Stimulated activated naive CD8-positive, alpha-beta T cell treated with anti-CD3 and anti-CD28 coated beads, Interleukin-15, amount 100 ng/mL, for 72 hours (primary cell): ENCODE measurements around the gene ADAMTS13.

Source experiments
- ATAC-seq: fragments of 150-1000 bp; cut with Tn5 transposase; 2 replicates; pipeline ENCODE4 v1.10.0; 2021; ENCODE audit warnings: mild to moderate bottlenecking, moderate library complexity
- DNase-seq, 2 donors: peaks; one replicate each; pipeline ENCODE4 v3.0.0; 2021 to 2022
- H3K27ac Mint-ChIP-seq, 2 donors: one replicate each; pipeline ENCODE4 v1.8.0; 2022; ENCODE audit warnings: mild to moderate bottlenecking in 2 of 2, mixed read lengths in 2 of 2, moderate library complexity in 2 of 2
- H3K27me3 Mint-ChIP-seq: one replicate; pipeline ENCODE4 v1.8.0; 2022; ENCODE audit warnings: mixed read lengths
- H3K4me1 Mint-ChIP-seq: one replicate; pipeline ENCODE4 v1.8.0; 2022; ENCODE audit warnings: mild to moderate bottlenecking, mixed read lengths
- H3K4me3 Mint-ChIP-seq, 2 donors: one replicate each; pipeline ENCODE4 v1.8.0; 2022; ENCODE audit warnings: mild to moderate bottlenecking in 2 of 2, mixed read lengths in 2 of 2, moderate library complexity in 1 of 2
- H3K9me3 Mint-ChIP-seq, 2 donors: one replicate each; pipeline ENCODE4 v1.8.0; 2022; ENCODE audit warnings: mixed read lengths in 2 of 2

Gene ADAMTS13

GRCh38 chr9:133453651-133454050 lies 31.5 kb downstream of the ADAMTS13 start:
- ATAC-seq (no peak), DNase-seq (no peak)
- Mint-ChIP-seq H3K4me3 (no peak overlapping the region), H3K9me3 (no peaks in the 10 kb centered on the region), H3K27me3 (no peaks in the 10 kb centered on the region), H3K27ac (no peak overlapping the region), H3K4me1 (no peaks in the 10 kb centered on the region)

- H3K4me1 Mint-ChIP-seq = peaks cover 3% of the 10 kb centered on the region
- H3K27ac Mint-ChIP-seq = no peak overlapping the region
- no peak for ATAC-seq
- H3K4me3 Mint-ChIP-seq = no peak overlapping the region
- no peak for DNase-seq
- no peaks in the 10 kb centered on the region for H3K9me3 Mint-ChIP-seq
- no peaks in the 10 kb centered on the region for H3K27me3 Mint-ChIP-seq
These were observed 32.2 kb downstream of the ADAMTS13 start for GRCh38 chr9:133454325-133454724.

GRCh38 chr9:133454943-133455673 lies 32.9 kb downstream of the ADAMTS13 start:
- Mint-ChIP-seq H3K27ac (no peak overlapping the region), H3K4me1 (peaks cover 11% of the 10 kb centered on the region), H3K27me3 (no peaks in the 10 kb centered on the region), H3K4me3 (no peak overlapping the region), H3K9me3 (no peaks in the 10 kb centered on the region)
- ATAC-seq (no peak), DNase-seq (no peak)

- Mint-ChIP-seq H3K4me1 (peaks cover 17% of the 10 kb centered on the region), H3K27me3 (no peaks in the 10 kb centered on the region), H3K9me3 (no peaks in the 10 kb centered on the region), H3K4me3 (no peak overlapping the region), H3K27ac (no peak overlapping the region)
- ATAC-seq (no peak), DNase-seq (no peak)
These were observed 33.8 kb downstream of the ADAMTS13 start for GRCh38 chr9:133455936-133456335.

- no peak overlapping the region for H3K27ac Mint-ChIP-seq
- no peaks in the 10 kb centered on the region for H3K27me3 Mint-ChIP-seq
- DNase-seq = no peak
- peaks cover 17% of the 10 kb centered on the region for H3K4me1 Mint-ChIP-seq
- no peak overlapping the region for H3K4me3 Mint-ChIP-seq
- no peaks in the 10 kb centered on the region for H3K9me3 Mint-ChIP-seq
- no peak for ATAC-seq
These were observed 34.2 kb downstream of the ADAMTS13 start for GRCh38 chr9:133456409-133456808.

GRCh38 chr9:133457233-133457632 lies 35.1 kb downstream of the ADAMTS13 start:
- H3K9me3 Mint-ChIP-seq = no peaks in the 10 kb centered on the region
- ATAC-seq (no peak), DNase-seq (no peak)
- H3K27me3 Mint-ChIP-seq = no peaks in the 10 kb centered on the region
- peaks cover 17% of the 10 kb centered on the region for H3K4me1 Mint-ChIP-seq
- H3K4me3 Mint-ChIP-seq = no peak overlapping the region
- H3K27ac Mint-ChIP-seq = no peak overlapping the region

GRCh38 chr9:133457748-133458147 lies 35.6 kb downstream of the ADAMTS13 start:
- no peak for ATAC-seq
- no peak for DNase-seq
- H3K27me3 Mint-ChIP-seq = no peaks in the 10 kb centered on the region
- no peak overlapping the region for H3K27ac Mint-ChIP-seq
- H3K4me1 Mint-ChIP-seq = peaks cover 17% of the 10 kb centered on the region
- H3K4me3 Mint-ChIP-seq = no peak overlapping the region
- no peaks in the 10 kb centered on the region for H3K9me3 Mint-ChIP-seq

- no peak for DNase-seq
- H3K4me3 Mint-ChIP-seq = peak overlapping the region; percentile 92 to 96
- H3K27ac Mint-ChIP-seq = no peak overlapping the region
- no peak for ATAC-seq
- H3K4me1 Mint-ChIP-seq = peaks cover 17% of the 10 kb centered on the region
- no peaks in the 10 kb centered on the region for H3K27me3 Mint-ChIP-seq
- no peaks in the 10 kb centered on the region for H3K9me3 Mint-ChIP-seq
These were observed 36.6 kb downstream of the ADAMTS13 start for GRCh38 chr9:133458643-133459312.

GRCh38 chr9:133459476-133460404 lies 37.6 kb downstream of the ADAMTS13 start, which contains the start of gene CACFD1:
Gene CACFD1 (plus strand): TSS chr9:133459978. CDS start chr9:133460067, 89 bp downstream.
- DNase-seq = peak; percentile 88 to 91
- ATAC-seq = peak; percentile 90
- peaks cover 17% of the 10 kb centered on the region for H3K4me1 Mint-ChIP-seq
- H3K4me3 Mint-ChIP-seq = peak within 1 kb of the TSS; percentile 92 to 96
- H3K27ac Mint-ChIP-seq = peak within 1 kb of the TSS; percentile 90 to 100
- no peaks in the 10 kb centered on the region for H3K9me3 Mint-ChIP-seq
- no peaks in the 10 kb centered on the region for H3K27me3 Mint-ChIP-seq

- ATAC-seq = peak; percentile 6
- Mint-ChIP-seq H3K4me1 (peaks cover 17% of the 10 kb centered on the region), H3K27ac (peak overlapping the region in 1 of 2 donors; percentile 40)
These were observed 38.4 kb downstream of the ADAMTS13 start for GRCh38 chr9:133460405-133461175.

GRCh38 chr9:133461975-133462374 lies 39.8 kb downstream of the ADAMTS13 start:
- H3K4me3 Mint-ChIP-seq = no peak overlapping the region
- H3K27ac Mint-ChIP-seq = no peak overlapping the region
- DNase-seq (no peak), ATAC-seq (no peak)
- no peaks in the 10 kb centered on the region for H3K9me3 Mint-ChIP-seq
- peaks cover 17% of the 10 kb centered on the region for H3K4me1 Mint-ChIP-seq
- no peaks in the 10 kb centered on the region for H3K27me3 Mint-ChIP-seq

More at GRCh38 chr9:133460405-133461175, 38.4 kb downstream of the ADAMTS13 start:
- Mint-ChIP-seq H3K27me3 (no peaks in the 10 kb centered on the region), H3K4me3 (peak overlapping the region; percentile 69 to 73), H3K9me3 (no peaks in the 10 kb centered on the region)
- peak; percentile 20 to 40 for DNase-seq

GRCh38 chr9:133463234-133463863 lies 41.2 kb downstream of the ADAMTS13 start:
- Mint-ChIP-seq H3K4me1 (peaks cover 17% of the 10 kb centered on the region), H3K27ac (peak overlapping the region in 1 of 2 donors; percentile 43), H3K9me3 (no peaks in the 10 kb centered on the region), H3K27me3 (no peaks in the 10 kb centered on the region), H3K4me3 (no peak overlapping the region)
- no peak for DNase-seq
- no peak for ATAC-seq

GRCh38 chr9:133463864-133464615 lies 41.9 kb downstream of the ADAMTS13 start:
- Mint-ChIP-seq H3K27me3 (no peaks in the 10 kb centered on the region), H3K4me3 (no peak overlapping the region), H3K4me1 (peaks cover 17% of the 10 kb centered on the region), H3K9me3 (no peaks in the 10 kb centered on the region), H3K27ac (no peak overlapping the region)
- no peak for DNase-seq
- no peak for ATAC-seq

- Mint-ChIP-seq H3K9me3 (no peaks in the 10 kb centered on the region), H3K4me1 (peaks cover 11% of the 10 kb centered on the region), H3K27ac (no peak overlapping the region), H3K27me3 (no peaks in the 10 kb centered on the region), H3K4me3 (no peak overlapping the region)
- no peak for DNase-seq
- no peak for ATAC-seq
These were observed 42.5 kb downstream of the ADAMTS13 start for GRCh38 chr9:133464638-133465037.
